ENCODE data around the gene UMODL1.

GRCh38 chr21:42146821-42147220 is 75.7 kb downstream of the UMODL1 start:
- TF ChIP-seq POLR2A (IDR thresholded peaks at IDR 0.05; ENCODE audit: low read length): no peak
- no peak for TF ChIP-seq GATA1 (IDR thresholded peaks at IDR 0.05; ENCODE audit: low read depth, low read length)

Data from erythroblast (primary cell).